Measurements from ENCODE around the gene VAMP2.

GRCh38 chr17:8209907-8210760, 47.4 kb upstream of the VAMP2 start, which contains the start of gene AURKB:
- TF ChIP-seq, protein P1, sequence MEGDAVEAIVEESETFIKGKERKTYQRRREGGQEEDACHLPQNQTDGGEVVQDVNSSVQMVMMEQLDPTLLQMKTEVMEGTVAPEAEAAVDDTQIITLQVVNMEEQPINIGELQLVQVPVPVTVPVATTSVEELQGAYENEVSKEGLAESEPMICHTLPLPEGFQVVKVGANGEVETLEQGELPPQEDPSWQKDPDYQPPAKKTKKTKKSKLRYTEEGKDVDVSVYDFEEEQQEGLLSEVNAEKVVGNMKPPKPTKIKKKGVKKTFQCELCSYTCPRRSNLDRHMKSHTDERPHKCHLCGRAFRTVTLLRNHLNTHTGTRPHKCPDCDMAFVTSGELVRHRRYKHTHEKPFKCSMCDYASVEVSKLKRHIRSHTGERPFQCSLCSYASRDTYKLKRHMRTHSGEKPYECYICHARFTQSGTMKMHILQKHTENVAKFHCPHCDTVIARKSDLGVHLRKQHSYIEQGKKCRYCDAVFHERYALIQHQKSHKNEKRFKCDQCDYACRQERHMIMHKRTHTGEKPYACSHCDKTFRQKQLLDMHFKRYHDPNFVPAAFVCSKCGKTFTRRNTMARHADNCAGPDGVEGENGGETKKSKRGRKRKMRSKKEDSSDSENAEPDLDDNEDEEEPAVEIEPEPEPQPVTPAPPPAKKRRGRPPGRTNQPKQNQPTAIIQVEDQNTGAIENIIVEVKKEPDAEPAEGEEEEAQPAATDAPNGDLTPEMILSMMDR (IDR thresholded peaks at IDR 0.05; ENCODE audit: insufficient read depth, low read length, poor library complexity, severe bottlenecking) = no peak
- no peak for TF ChIP-seq EZH2phosphoT487 (conservative IDR thresholded peaks at IDR 0.05; ENCODE audit: low read length)
